CD4-positive, CD25-positive, alpha-beta regulatory T cell (primary cell): Measurements from ENCODE around the gene RNASE2. TPM values are rescaled to one million over a fixed set of nuclear protein-coding genes. Genes with fewer than 3 reads are reported as not detected.
"Not testable (repeated sequence)": the region's sequence is repeated elsewhere in the genome, so short reads cannot be mapped to it uniquely, and the experiment has no call there.

ENCODE experiments used
- ATAC-seq, 2 donors: fragments of 150-1000 bp; cut with Tn5 transposase; one replicate each; pipeline ENCODE4 v1.10.0; 2021; ENCODE audit warnings: low read depth in 2 of 2, moderate number of reproducible peaks in 2 of 2, moderate library complexity in 1 of 2
- DNase-seq, 3 donors: peaks; one replicate each; pipeline versions ENCODE4 v3.0.0 to v3.0.0-alpha.2; 2012 to 2022; ENCODE audit warnings: mixed read lengths in 1 of 3
- H3K27ac ChIP-seq: one replicate; pipeline ENCODE4 v1.7.0; 2013; ENCODE audit warnings: mild to moderate bottlenecking, low read length; ENCODE audit not compliant: insufficient read depth, poor library complexity, severe bottlenecking
- H3K27me3 ChIP-seq: one replicate; pipeline ENCODE4 v1.7.0; 2013; ENCODE audit warnings: low read length; ENCODE audit not compliant: control insufficient read depth, insufficient read depth
- H3K36me3 ChIP-seq: one replicate; pipeline ENCODE4 v1.7.0; 2013; ENCODE audit warnings: mild to moderate bottlenecking, low read length, moderate library complexity; ENCODE audit not compliant: control insufficient read depth, insufficient read depth
- H3K4me1 ChIP-seq: 2 replicates; pipeline ENCODE4 v1.7.0; 2013; ENCODE audit warnings: mild to moderate bottlenecking, low read length; ENCODE audit not compliant: insufficient read depth, control insufficient read depth, poor library complexity, severe bottlenecking
- H3K4me3 ChIP-seq: one replicate; pipeline ENCODE4 v1.7.0; 2013; ENCODE audit warnings: low read depth, mild to moderate bottlenecking, low read length, moderate library complexity
- H3K9me3 ChIP-seq, 2 experiments: 1 replicate in 1 of 2; 2 replicates in 1 of 2; pipeline ENCODE4 v1.7.0; 2013; ENCODE audit warnings: low read length in 2 of 2, mild to moderate bottlenecking in 1 of 2, moderate library complexity in 1 of 2; ENCODE audit not compliant: control insufficient read depth in 2 of 2
- H3K27ac Mint-ChIP-seq, 3 donors: one replicate each; pipeline ENCODE4 v1.8.0; 2020 to 2022; ENCODE audit warnings: mild to moderate bottlenecking in 3 of 3, mixed read lengths in 3 of 3, moderate library complexity in 2 of 3
- H3K27me3 Mint-ChIP-seq: one replicate; pipeline ENCODE4 v1.8.0; 2022; ENCODE audit warnings: mild to moderate bottlenecking, mixed read lengths
- H3K36me3 Mint-ChIP-seq: one replicate; pipeline ENCODE4 v1.8.0; 2020; ENCODE audit warnings: mixed read lengths
- H3K4me1 Mint-ChIP-seq, 4 donors: one replicate each; pipeline ENCODE4 v1.8.0; 2020 to 2022; ENCODE audit warnings: mixed read lengths in 4 of 4, mild to moderate bottlenecking in 1 of 4
- H3K4me3 Mint-ChIP-seq, 4 donors: one replicate each; pipeline ENCODE4 v1.8.0; 2020 to 2022; ENCODE audit warnings: mild to moderate bottlenecking in 4 of 4, mixed read lengths in 4 of 4, moderate library complexity in 3 of 4
- H3K9me3 Mint-ChIP-seq, 7 donors: one replicate each; pipeline ENCODE4 v1.8.0; 2020 to 2022; ENCODE audit warnings: mixed read lengths in 7 of 7, mild to moderate bottlenecking in 3 of 7, moderate library complexity in 2 of 7
- polyA plus RNA-seq, 4 donors: library from polyadenylated mRNA; unstranded; fragments of 300-500 nt; fragmentation: Illumina TruSeq; gene quantifications; one replicate each; pipeline ENCODE4 v1.2.3, GENCODE V29; 2021
- total RNA-seq: library from RNA; stranded (reverse); gene quantifications from one replicate; pipeline ENCODE4 v1.2.3, GENCODE V29; 2022

The RNASE2 gene
- total RNA-seq = not detected
- under 1 TPM in 2 of 4 donors, not detected in 2; 0.29 to 0.70 TPM for polyA plus RNA-seq

DNA sequence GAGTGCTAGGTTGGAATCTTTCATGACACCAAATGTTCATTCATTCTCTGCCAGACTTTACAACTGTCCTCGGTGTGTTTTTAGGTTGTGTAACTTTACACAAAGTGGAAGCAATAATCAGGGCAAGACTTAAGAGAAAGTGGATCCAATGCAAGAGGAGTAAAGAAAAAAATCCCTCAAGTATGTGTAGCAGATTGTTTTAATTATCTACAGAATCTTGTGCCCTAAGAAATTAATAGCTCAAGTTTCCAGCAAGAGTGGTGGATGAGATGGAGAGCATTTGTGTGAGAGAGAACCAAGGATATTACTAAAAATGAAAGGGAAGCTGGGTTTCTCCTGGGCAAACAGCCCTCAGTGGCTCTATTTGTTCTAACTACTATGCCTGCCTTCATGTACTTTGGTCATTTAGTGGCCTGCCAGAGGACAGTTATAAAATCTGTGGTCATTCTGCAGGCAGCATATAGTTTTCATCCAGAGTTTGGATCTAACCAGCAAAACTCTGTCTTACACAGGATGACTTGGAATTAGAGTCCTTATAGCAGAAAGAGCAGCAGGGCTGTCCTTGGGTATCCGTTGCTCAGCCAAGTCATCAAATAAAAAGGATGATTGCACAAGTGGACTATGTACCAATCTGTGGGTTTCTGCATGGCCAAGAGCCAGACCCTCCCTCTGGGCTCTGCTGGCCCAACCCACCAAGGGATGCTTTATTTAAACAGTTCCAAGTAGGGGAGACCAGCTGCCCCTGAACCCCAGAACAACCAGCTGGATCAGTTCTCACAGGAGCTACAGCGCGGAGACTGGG is at the start of gene RNASE2:
Gene RNASE2 (plus strand): TSS at position 752 of the 802 bp plus-strand sequence. CDS start 285 bp downstream, outside the sequence.
- H3K27ac Mint-ChIP-seq = peak within 1 kb of the TSS in 2 of 3 donors; percentile 4 to 11
- H3K9me3 Mint-ChIP-seq = not testable (repeated sequence)

DNA sequence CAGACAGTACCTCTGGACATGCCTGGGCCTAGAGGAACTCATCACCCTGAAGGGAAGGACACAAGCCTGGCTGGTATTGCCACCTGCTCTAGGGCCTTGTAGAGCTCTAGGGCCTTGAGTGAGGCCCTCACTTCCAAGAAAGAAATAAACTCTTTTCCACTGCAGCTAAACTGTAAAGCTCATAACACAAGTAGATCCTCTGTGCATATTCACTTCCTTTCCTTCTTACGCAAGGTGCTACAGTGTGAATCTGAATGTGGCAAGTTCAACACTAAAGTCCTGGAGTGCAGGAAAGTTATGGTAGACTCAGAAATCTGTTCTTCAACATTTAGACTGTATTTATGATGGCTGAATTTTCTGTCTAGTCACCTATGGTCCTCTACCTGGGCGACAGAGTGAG is 49.6 kb upstream of the RNASE2 start:
- peaks cover 0 to 3% (median 0%) of the 10 kb centered on the region in 7 donors for H3K9me3 Mint-ChIP-seq
- no peaks in the 10 kb centered on the region for H3K9me3 ChIP-seq
- no peak overlapping the region for H3K4me3 ChIP-seq
- no peaks in the 10 kb centered on the region for H3K4me1 ChIP-seq
- peaks cover 20% of the 10 kb centered on the region for H3K27me3 Mint-ChIP-seq
- no peak overlapping the region for H3K4me3 Mint-ChIP-seq
- H3K4me1 Mint-ChIP-seq = no peaks in the 10 kb centered on the region
- no peaks in the 10 kb centered on the region for H3K36me3 Mint-ChIP-seq
- no peak for DNase-seq
- H3K36me3 ChIP-seq = no peaks in the 10 kb centered on the region
- peaks cover 4% of the 10 kb centered on the region for H3K27me3 ChIP-seq
- H3K27ac Mint-ChIP-seq = no peak overlapping the region
- ATAC-seq = no peak
- no peak overlapping the region for H3K27ac ChIP-seq

More for the DNA sequence above, at the start of gene RNASE2:
- H3K9me3 ChIP-seq, H3K27ac ChIP-seq, H3K36me3 Mint-ChIP-seq, H3K27me3 ChIP-seq, H3K4me1 ChIP-seq, ATAC-seq, H3K36me3 ChIP-seq, DNase-seq: not testable (repeated sequence)
- H3K4me3 ChIP-seq = peak within 1 kb of the TSS; percentile 24
- peak within 1 kb of the TSS in 1 of 4 donors; percentile 46 for H3K4me3 Mint-ChIP-seq
- H3K27me3 Mint-ChIP-seq = peaks cover 37% of the 10 kb centered on the region
- peaks cover 5 to 15% (median 9%) of the 10 kb centered on the region in 4 donors for H3K4me1 Mint-ChIP-seq

DNA sequence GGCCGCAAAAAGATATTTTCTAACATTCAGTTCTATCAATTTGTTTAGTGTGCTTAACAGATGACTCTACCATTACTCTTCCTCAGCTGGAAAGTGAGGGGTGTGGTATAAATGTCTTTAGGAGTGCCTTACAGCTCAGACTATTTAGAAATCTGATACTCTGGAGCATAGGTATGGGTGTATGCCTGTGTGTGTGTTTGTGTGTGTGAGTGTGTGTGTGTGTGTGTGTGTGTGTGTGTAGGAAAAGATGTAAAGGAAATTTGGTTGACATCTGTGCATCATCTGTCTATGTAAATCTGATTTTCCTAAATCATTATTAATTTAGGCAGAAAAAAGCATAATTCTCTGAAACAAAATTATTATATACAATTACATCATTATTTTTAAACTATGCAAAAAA is 48.1 kb upstream of the RNASE2 start:
- H3K4me3 ChIP-seq = no peak overlapping the region
- Mint-ChIP-seq H3K4me3 (no peak overlapping the region), H3K36me3 (no peaks in the 10 kb centered on the region), H3K27ac (no peak overlapping the region), H3K27me3 (peaks cover 17% of the 10 kb centered on the region), H3K4me1 (no peaks in the 10 kb centered on the region), H3K9me3 (peaks cover 0 to 5% (median 0%) of the 10 kb centered on the region in 7 donors)
- no peak for DNase-seq
- H3K4me1 ChIP-seq = no peaks in the 10 kb centered on the region
- peaks cover 4% of the 10 kb centered on the region for H3K27me3 ChIP-seq
- H3K27ac ChIP-seq = no peak overlapping the region
- ATAC-seq = no peak
- no peaks in the 10 kb centered on the region for H3K36me3 ChIP-seq
- H3K9me3 ChIP-seq = no peaks in the 10 kb centered on the region

DNA sequence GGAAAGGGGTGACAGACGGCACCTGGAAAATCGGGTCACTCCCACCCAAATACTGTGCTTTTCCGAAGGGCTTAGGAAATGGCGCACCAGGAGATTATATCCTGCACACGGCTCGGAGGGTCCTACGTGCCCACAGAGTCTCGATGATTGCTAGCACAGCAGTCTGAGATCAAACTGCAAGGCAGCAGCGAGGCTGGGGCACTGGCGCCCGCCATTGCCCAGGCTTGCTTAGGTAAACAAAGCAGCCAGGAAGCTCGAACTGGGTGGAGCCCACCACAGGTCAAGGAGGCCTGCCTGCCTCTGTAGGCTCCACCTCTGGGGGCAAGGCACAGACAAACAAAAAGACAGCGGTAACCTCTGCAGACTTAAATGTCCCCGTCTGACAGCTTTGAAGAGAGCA is 44.5 kb upstream of the RNASE2 start:
- not testable (repeated sequence) for ATAC-seq, H3K9me3 Mint-ChIP-seq, H3K4me3 Mint-ChIP-seq, H3K36me3 Mint-ChIP-seq, H3K4me3 ChIP-seq, H3K9me3 ChIP-seq, H3K4me1 ChIP-seq, H3K27me3 ChIP-seq, H3K36me3 ChIP-seq, H3K27ac ChIP-seq, H3K4me1 Mint-ChIP-seq, H3K27ac Mint-ChIP-seq, DNase-seq
- H3K27me3 Mint-ChIP-seq = peaks cover 14% of the 10 kb centered on the region

DNA sequence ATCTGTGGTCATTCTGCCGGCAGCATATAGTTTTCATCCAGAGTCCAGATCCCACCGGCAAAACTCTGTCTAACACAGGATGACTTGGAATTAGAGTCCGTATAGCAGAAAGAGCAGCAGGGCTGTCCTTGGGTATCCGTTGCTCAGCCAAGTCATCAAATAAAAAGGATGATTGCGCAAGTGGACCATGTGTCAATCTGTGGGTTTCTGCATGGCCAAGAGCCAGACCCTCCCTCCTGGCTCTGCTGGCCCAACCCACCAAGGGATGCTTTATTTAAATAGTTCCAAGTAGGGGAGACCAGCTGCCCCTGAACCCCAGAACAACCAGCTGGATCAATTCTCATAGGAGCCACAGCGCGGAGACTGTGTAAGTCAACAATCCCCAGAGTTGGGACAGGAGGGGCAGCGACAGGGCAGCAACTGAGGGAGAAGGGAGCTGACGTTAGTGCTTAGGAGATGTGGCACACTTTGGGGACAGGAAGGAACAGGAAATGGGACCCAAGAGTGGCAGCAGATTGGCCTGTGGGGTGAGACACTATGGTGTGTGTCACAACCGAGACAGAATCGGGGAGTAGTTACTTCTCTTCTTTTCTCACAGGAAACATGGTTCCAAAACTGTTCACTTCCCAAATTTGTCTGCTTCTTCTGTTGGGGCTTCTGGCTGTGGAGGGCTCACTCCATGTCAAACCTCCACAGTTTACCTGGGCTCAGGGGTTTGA is 36.1 kb upstream of the RNASE2 start:
- not testable (repeated sequence) for H3K36me3 Mint-ChIP-seq, H3K9me3 ChIP-seq, H3K27me3 ChIP-seq, H3K4me1 ChIP-seq, H3K27ac Mint-ChIP-seq, H3K9me3 Mint-ChIP-seq, H3K27ac ChIP-seq, DNase-seq, ATAC-seq, H3K36me3 ChIP-seq, H3K4me1 Mint-ChIP-seq, H3K4me3 ChIP-seq, H3K4me3 Mint-ChIP-seq
- H3K27me3 Mint-ChIP-seq = peaks cover 20% of the 10 kb centered on the region

DNA sequence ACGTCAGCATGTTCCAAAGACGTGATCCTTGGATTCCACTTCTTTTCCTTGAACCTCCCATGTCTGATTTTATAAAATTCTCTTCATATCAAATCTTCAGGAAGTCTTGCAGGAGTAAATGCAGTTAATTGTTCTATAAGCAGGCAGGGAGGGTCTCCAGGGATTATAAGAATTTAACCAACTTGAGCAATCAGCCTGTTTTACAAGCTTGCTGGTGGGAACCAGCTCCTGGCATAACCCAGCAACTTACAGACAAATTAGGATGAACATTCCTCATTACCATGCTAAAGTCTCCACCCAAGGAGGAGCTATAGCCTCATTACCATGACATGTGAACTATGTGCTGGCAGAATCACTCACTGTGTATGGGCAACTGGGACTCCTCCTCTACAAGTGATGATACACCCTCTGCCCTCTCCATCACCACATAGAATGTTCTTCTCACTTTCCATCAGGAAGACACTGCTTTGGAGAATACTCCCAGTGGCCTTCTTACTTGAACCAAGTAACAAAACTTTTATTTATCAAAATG is 31.5 kb upstream of the RNASE2 start:
- H3K36me3 Mint-ChIP-seq, H3K9me3 ChIP-seq, H3K27ac ChIP-seq, H3K27me3 ChIP-seq, H3K27ac Mint-ChIP-seq, H3K4me3 ChIP-seq, H3K4me1 ChIP-seq, H3K36me3 ChIP-seq, H3K4me3 Mint-ChIP-seq, H3K4me1 Mint-ChIP-seq, DNase-seq, ATAC-seq: not testable (repeated sequence)
- Mint-ChIP-seq H3K9me3 (peaks cover 0 to 15% (median 2%) of the 10 kb centered on the region in 7 donors), H3K27me3 (peaks cover 15% of the 10 kb centered on the region)

DNA sequence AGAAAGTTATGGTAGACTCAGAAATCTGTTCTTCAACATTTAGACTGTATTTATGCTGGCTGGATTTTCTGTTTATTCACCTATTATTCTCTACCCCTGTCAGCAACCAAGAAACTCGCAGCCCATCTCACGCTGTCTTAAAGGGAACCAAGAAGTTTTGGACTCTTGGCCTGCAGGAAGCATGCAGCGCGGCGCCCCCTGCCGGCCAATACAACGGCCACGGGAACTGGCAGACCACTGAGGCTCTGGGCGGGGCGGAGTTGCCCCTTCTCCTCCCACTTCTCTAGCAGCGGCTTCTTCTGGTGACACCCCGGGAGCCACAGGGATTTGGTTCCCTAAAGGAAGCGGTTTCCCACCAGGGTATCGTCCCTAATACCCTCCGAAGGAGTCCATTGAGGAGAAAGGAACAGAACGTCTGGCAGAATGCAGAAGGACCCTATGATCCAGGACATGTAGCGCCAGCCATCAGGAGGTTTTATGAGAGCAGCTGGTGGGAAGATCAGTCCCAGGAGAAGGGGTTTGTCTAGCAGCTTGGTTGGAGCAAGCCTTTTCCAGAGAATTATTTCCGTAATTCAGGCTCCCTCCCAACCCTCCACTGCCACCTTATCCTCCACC is 21.0 kb upstream of the RNASE2 start:
- H3K4me3 ChIP-seq = no peak overlapping the region
- no peaks in the 10 kb centered on the region for H3K9me3 Mint-ChIP-seq
- ATAC-seq (no peak), DNase-seq (peak in 1 of 3 donors; percentile 27)
- no peak overlapping the region for H3K27ac Mint-ChIP-seq
- no peak overlapping the region for H3K4me3 Mint-ChIP-seq
- no peaks in the 10 kb centered on the region for H3K36me3 Mint-ChIP-seq
- H3K9me3 ChIP-seq = no peaks in the 10 kb centered on the region
- H3K27ac ChIP-seq = no peak overlapping the region
- H3K27me3 ChIP-seq = peaks cover 2% of the 10 kb centered on the region
- H3K36me3 ChIP-seq = no peaks in the 10 kb centered on the region
- H3K27me3 Mint-ChIP-seq = peaks cover 16% of the 10 kb centered on the region
- H3K4me1 Mint-ChIP-seq = peaks cover 0 to 4% (median 0%) of the 10 kb centered on the region in 4 donors
- H3K4me1 ChIP-seq = no peaks in the 10 kb centered on the region
